MM.1S (cell line): ENCODE results near the gene REC8.

ENCODE experiments used
- DNase-seq: peaks from one replicate; pipeline ENCODE4 v3.0.0-alpha.2; 2015
- H2AFZ ChIP-seq: fragments of 300-600 bp; sonication (generic); 2 replicates; pipeline ENCODE4 v1.6.0; 2016; ENCODE audit warnings: antibody characterized with exemption, low read length
- H3F3A ChIP-seq: fragments of 300-600 bp; sonication (generic); 2 replicates; pipeline ENCODE4 v1.6.1; 2016; ENCODE audit warnings: mild to moderate bottlenecking, antibody characterized with exemption, low read length, moderate library complexity, mixed read lengths; ENCODE audit not compliant: insufficient read depth
- H3K27ac ChIP-seq: fragments of 300-600 bp; sonication (generic); 2 replicates; pipeline ENCODE4 v1.5.1; 2016; ENCODE audit warnings: mild to moderate bottlenecking, low read length
- H3K27me3 ChIP-seq: fragments of 300-600 bp; sonication (generic); replicated peaks from 2 replicates; pipeline ENCODE4 v1.6.0; 2016; ENCODE audit warnings: low read length; ENCODE audit not compliant: insufficient read depth
- H3K36me3 ChIP-seq: fragments of 300-600 bp; sonication (generic); replicated peaks from 2 replicates; pipeline ENCODE4 v1.6.1; 2016; ENCODE audit warnings: mild to moderate bottlenecking, low read length, mixed read lengths; ENCODE audit not compliant: insufficient read depth
- H3K4me1 ChIP-seq: fragments of 300-600 bp; sonication (generic); 2 replicates; pipeline ENCODE4 v1.6.1; 2016; ENCODE audit warnings: low read length, mixed read lengths
- H3K4me2 ChIP-seq: fragments of 300-600 bp; sonication (generic); 2 replicates; pipeline ENCODE4 v1.6.0; 2016; ENCODE audit warnings: low read depth, low read length
- H3K4me3 ChIP-seq: fragments of 300-600 bp; sonication (generic); 2 replicates; pipeline ENCODE4 v1.5.1; 2016; ENCODE audit warnings: low read length, mixed read lengths
- H3K79me2 ChIP-seq: fragments of 300-600 bp; sonication (generic); 2 replicates; pipeline ENCODE4 v1.6.1; 2016; ENCODE audit warnings: mixed run types, low read length, mixed read lengths
- H3K9ac ChIP-seq: fragments of 300-600 bp; sonication (generic); 2 replicates; pipeline ENCODE4 v1.6.1; 2016; ENCODE audit warnings: low read length, mixed read lengths
- H3K9me2 ChIP-seq: fragments of 300-600 bp; sonication (generic); replicated peaks from 2 replicates; pipeline ENCODE4 v1.6.1; 2016; ENCODE audit warnings: mild to moderate bottlenecking, low read length, mixed read lengths; ENCODE audit not compliant: insufficient read depth
- H3K9me3 ChIP-seq: fragments of 300-600 bp; sonication (generic); replicated peaks from 2 replicates; pipeline ENCODE4 v1.6.1; 2016; ENCODE audit warnings: mild to moderate bottlenecking, low read length, mixed read lengths; ENCODE audit not compliant: insufficient read depth
- H4K20me1 ChIP-seq: fragments of 300-600 bp; sonication (generic); 2 replicates; pipeline ENCODE4 v1.6.1; 2016; ENCODE audit warnings: mild to moderate bottlenecking, low read length, moderate library complexity, mixed read lengths; ENCODE audit not compliant: insufficient read depth
- EZH2 ChIP-seq: fragments of 300-600 bp; sonication (generic); optimal IDR thresholded peaks from 2 replicates; pipeline ENCODE3; 2017; ENCODE audit warnings: low read depth, mild to moderate bottlenecking, antibody characterized with exemption, low read length, mixed read lengths
- EZH2phosphoT487 ChIP-seq: fragments of 300-600 bp; sonication (generic); IDR thresholded peaks from 2 replicates; pipeline ENCODE4 v1.6.1; 2018; ENCODE audit warnings: antibody characterized with exemption, low read length
- TF ChIP-seq, protein P1 (sequence below): fragments of 300-600 bp; sonication (generic); IDR thresholded peaks from 2 replicates; pipeline ENCODE4 v1.5.1; 2016; ENCODE audit warnings: antibody characterized with exemption, low read length, mixed read lengths

The REC8 gene

GRCh38 chr14:24172871-24173281, 996 bp downstream of the REC8 start:
- no peak overlapping the region for H3K4me3 ChIP-seq
- no peaks in the 10 kb centered on the region for H3K9me2 ChIP-seq
- H3F3A ChIP-seq, result no peaks in the 10 kb centered on the region
- no peak overlapping the region for H3K9ac ChIP-seq
- H3K27ac ChIP-seq, result no peak overlapping the region
- no peaks in the 10 kb centered on the region for H3K27me3 ChIP-seq
- H3K36me3 ChIP-seq, result no peaks in the 10 kb centered on the region
- H3K79me2 ChIP-seq, result no peaks in the 10 kb centered on the region
- H2AFZ ChIP-seq, result no peak overlapping the region
- H3K9me3 ChIP-seq, result no peaks in the 10 kb centered on the region
- DNase-seq, result no peak
- TF ChIP-seq EZH2 (no peak), EZH2phosphoT487 (no peak)
- TF ChIP-seq, protein P1, sequence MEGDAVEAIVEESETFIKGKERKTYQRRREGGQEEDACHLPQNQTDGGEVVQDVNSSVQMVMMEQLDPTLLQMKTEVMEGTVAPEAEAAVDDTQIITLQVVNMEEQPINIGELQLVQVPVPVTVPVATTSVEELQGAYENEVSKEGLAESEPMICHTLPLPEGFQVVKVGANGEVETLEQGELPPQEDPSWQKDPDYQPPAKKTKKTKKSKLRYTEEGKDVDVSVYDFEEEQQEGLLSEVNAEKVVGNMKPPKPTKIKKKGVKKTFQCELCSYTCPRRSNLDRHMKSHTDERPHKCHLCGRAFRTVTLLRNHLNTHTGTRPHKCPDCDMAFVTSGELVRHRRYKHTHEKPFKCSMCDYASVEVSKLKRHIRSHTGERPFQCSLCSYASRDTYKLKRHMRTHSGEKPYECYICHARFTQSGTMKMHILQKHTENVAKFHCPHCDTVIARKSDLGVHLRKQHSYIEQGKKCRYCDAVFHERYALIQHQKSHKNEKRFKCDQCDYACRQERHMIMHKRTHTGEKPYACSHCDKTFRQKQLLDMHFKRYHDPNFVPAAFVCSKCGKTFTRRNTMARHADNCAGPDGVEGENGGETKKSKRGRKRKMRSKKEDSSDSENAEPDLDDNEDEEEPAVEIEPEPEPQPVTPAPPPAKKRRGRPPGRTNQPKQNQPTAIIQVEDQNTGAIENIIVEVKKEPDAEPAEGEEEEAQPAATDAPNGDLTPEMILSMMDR, result no peak
- H3K4me1 ChIP-seq, result no peaks in the 10 kb centered on the region
- no peak overlapping the region for H3K4me2 ChIP-seq
- no peaks in the 10 kb centered on the region for H4K20me1 ChIP-seq

DNA sequence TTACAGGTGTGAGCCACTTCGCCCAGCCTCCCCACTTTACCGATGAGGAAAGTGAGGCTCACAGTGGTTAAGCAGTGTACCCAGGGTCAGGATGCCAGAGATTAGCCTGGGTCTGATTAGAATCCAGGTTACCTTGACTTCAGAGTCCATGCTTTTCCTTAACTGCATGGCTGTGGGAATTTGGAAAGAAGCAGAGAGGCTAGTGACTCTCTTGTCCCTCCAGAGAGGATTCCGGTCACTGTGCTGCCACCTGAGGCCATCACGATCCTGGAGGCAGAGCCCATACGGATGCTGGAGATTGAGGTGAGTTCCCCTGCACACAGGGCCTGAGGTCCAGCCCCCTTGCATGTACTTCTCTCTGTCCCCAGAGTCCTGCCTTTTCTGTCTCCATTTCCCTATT, 4.7 kb downstream of the REC8 start:
- Histone ChIP-seq H3K9me2 (no peaks in the 10 kb centered on the region), H2AFZ (no peak overlapping the region), H3K36me3 (no peaks in the 10 kb centered on the region), H3K9me3 (no peaks in the 10 kb centered on the region), H3K27ac (no peak overlapping the region), H4K20me1 (no peaks in the 10 kb centered on the region), H3K27me3 (no peaks in the 10 kb centered on the region), H3K79me2 (no peaks in the 10 kb centered on the region), H3K4me1 (no peaks in the 10 kb centered on the region), H3K9ac (no peak overlapping the region), H3K4me3 (no peak overlapping the region), H3F3A (no peaks in the 10 kb centered on the region), H3K4me2 (no peak overlapping the region)
- TF ChIP-seq EZH2phosphoT487 (no peak), EZH2 (no peak)
- TF ChIP-seq, protein P1, result no peak
- DNase-seq, result no peak

- Histone ChIP-seq H3K27me3 (no peaks in the 10 kb centered on the region), H3K4me1 (no peaks in the 10 kb centered on the region), H3K9ac (no peak overlapping the region), H3K27ac (no peak overlapping the region), H3K9me3 (no peaks in the 10 kb centered on the region), H3K4me2 (no peak overlapping the region), H2AFZ (no peak overlapping the region), H3K79me2 (no peaks in the 10 kb centered on the region), H3F3A (no peaks in the 10 kb centered on the region), H3K9me2 (no peaks in the 10 kb centered on the region), H4K20me1 (no peaks in the 10 kb centered on the region), H3K4me3 (no peak overlapping the region), H3K36me3 (no peaks in the 10 kb centered on the region)
- DNase-seq, result no peak
- TF ChIP-seq, protein P1, result no peak
- TF ChIP-seq EZH2phosphoT487, result no peak
- no peak for TF ChIP-seq EZH2
Observed at GRCh38 chr14:24177041-24177825, 5.4 kb downstream of the REC8 start.
